ENCODE results near the gene BRCA1. TPM values are rescaled to one million over a fixed set of nuclear protein-coding genes. Genes with fewer than 3 reads are reported as not detected.

Gene BRCA1
- 20.0 and 47.0 TPM in 2 replicates for total RNA-seq

GRCh38 chr17:43125133-43125966 is at the start of gene BRCA1:
TSS of gene BRCA1 (minus strand) at chr17:43125364. CDS start at chr17:43124096, 1,268 bp downstream.

GRCh38 chr17:43170766-43171585 is 45.8 kb upstream of the BRCA1 start, which contains the start of gene NBR1:
TSS of gene NBR1 (plus strand) at chr17:43171214. CDS start at chr17:43175800, 4,586 bp downstream.

GRCh38 chr17:43024407-43025289 is 100.5 kb downstream of the BRCA1 start, which contains the start of gene RND2:
TSS of gene RND2 (plus strand) at chr17:43025231. CDS start at chr17:43025348, 117 bp downstream.

GRCh38 chr17:43021741-43022512 is 103.2 kb downstream of the BRCA1 start, which contains the start of gene VAT1:
TSS of gene VAT1 (minus strand) at chr17:43022385. CDS start at chr17:43022322, 63 bp downstream.

GRCh38 chr17:43006639-43007551 is 118.3 kb downstream of the BRCA1 start, which contains the start of gene IFI35:
TSS of gene IFI35 (plus strand) at chr17:43006784. CDS start at chr17:43006948, 164 bp downstream.

GRCh38 chr17:42997984-42998938 is 126.9 kb downstream of the BRCA1 start, which contains the start of gene RPL27:
TSS of gene RPL27 (plus strand) at chr17:42998419. CDS start at chr17:42998751, 332 bp downstream.

Other genes starting within 250 kb of the BRCA1 start
- gene G6PC1, start 224.6 kb downstream of the BRCA1 start, total RNA-seq: not detected in 2 replicates
- gene AARSD1, start 160.9 kb downstream of the BRCA1 start, total RNA-seq: 25.2 and 25.3 TPM in 2 replicates
- 0.12 and 0.44 TPM in 2 replicates for gene PTGES3L, start 145.3 kb downstream of the BRCA1 start, total RNA-seq
- 12.2 and 13.4 TPM in 2 replicates for gene RUNDC1, start 144.8 kb downstream of the BRCA1 start, total RNA-seq
- 858 and 1,281 TPM in 2 replicates for gene RPL27, start 126.9 kb downstream of the BRCA1 start, total RNA-seq
- 26.0 and 32.0 TPM in 2 replicates for gene IFI35, start 118.6 kb downstream of the BRCA1 start, total RNA-seq
- 179 and 300 TPM in 2 replicates for gene VAT1, start 103.0 kb downstream of the BRCA1 start, total RNA-seq
- 0.44 and 0.50 TPM in 2 replicates for gene RND2, start 100.1 kb downstream of the BRCA1 start, total RNA-seq
- gene NBR1, start 45.9 kb upstream of the BRCA1 start, total RNA-seq: 96.4 and 131 TPM in 2 replicates
- 2.9 and 3.5 TPM in 2 replicates for gene TMEM106A, start 86.5 kb upstream of the BRCA1 start, total RNA-seq
- gene CCDC200, start 103.3 kb upstream of the BRCA1 start, total RNA-seq: not detected in 2 replicates
- gene RNU2-1, start 108.6 kb upstream of the BRCA1 start, total RNA-seq: not detected in 2 replicates

All from uterine smooth muscle cell (primary cell).